Suppressor macrophage treated with lipopolysaccharide for 1 hour (primary cell): ENCODE results near the gene CDH7.

ENCODE experiments used
- DNase-seq, 3 donors: peaks; one replicate each; pipeline ENCODE4 v3.0.0-alpha.2; 2020 to 2022

CDH7 gene

GRCh38 chr18:65924904-65925303, 174.1 kb downstream of the CDH7 start:
- DNase-seq: no peak

GRCh38 chr18:65934874-65935273, 184.1 kb downstream of the CDH7 start:
- DNase-seq: no peak

GRCh38 chr18:65936678-65937077, 185.9 kb downstream of the CDH7 start:
- no peak for DNase-seq

DNA sequence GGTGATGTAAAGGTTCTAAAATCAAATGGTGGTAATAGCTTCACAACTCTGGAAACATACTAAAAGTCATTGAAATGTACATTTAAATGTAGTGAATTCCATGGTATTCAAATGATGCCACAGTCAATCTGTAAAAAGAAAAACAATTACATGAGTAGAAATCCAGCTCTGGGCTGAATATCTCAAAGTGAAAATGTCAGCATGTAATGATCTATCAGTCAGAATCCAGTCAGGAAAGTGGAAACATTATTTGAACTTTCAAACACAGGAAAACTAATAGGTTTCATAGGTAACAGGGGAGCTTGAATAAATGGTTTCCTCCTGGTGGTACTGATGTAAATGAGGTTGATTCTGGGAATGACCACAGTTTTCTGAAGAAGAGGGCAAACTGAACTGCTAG, 186.4 kb downstream of the CDH7 start:
- DNase-seq: no peak

GRCh38 chr18:65938592-65939372, 188.0 kb downstream of the CDH7 start:
- peak; percentile 31 to 49 (median 42) for DNase-seq
